RWPE2 (cell line): Measurements from ENCODE around the gene KLRB1.
"Not testable (repeated sequence)": the region's sequence is repeated elsewhere in the genome, so short reads cannot be mapped to it uniquely, and the experiment has no call there.

ENCODE experiments used
- ATAC-seq: fragments of 200-7000 bp; cut with Tn5 transposase; 3 replicates; pipeline ENCODE4 v1.9.1; 2021; ENCODE audit warnings: low read depth
- DNase-seq: peaks from one replicate; pipeline ENCODE4 v3.0.0-alpha.2; 2020; ENCODE audit warnings: low spot score
- H3K27ac ChIP-seq: fragments of 450-650 bp; 2 replicates; pipeline ENCODE4 v1.5.1; 2017; ENCODE audit warnings: mild to moderate bottlenecking; ENCODE audit not compliant: poor library complexity, severe bottlenecking
- H3K27me3 ChIP-seq: fragments of 250-450 bp; sonication (Bioruptor Pico); 2 replicates; pipeline ENCODE4 v1.5.1; 2021; ENCODE audit warnings: mild to moderate bottlenecking, moderate library complexity; ENCODE audit not compliant: insufficient read depth, poor library complexity, severe bottlenecking
- H3K36me3 ChIP-seq: fragments of 250-450 bp; sonication (Bioruptor Pico); 2 replicates; pipeline ENCODE4 v1.5.1; 2020; ENCODE audit warnings: low read depth, mild to moderate bottlenecking, moderate library complexity
- H3K4me1 ChIP-seq: fragments of 250-450 bp; sonication (Bioruptor Pico); 2 replicates; pipeline ENCODE4 v1.5.1; 2021; ENCODE audit warnings: mild to moderate bottlenecking, moderate library complexity; ENCODE audit not compliant: insufficient read depth, poor library complexity, severe bottlenecking
- H3K4me3 ChIP-seq: fragments of 250-450 bp; sonication (Bioruptor Pico); 2 replicates; pipeline ENCODE4 v1.5.1; 2021; ENCODE audit warnings: mild to moderate bottlenecking, moderate library complexity; ENCODE audit not compliant: severe bottlenecking
- H3K9me3 ChIP-seq: fragments of 250-450 bp; sonication (Bioruptor Pico); 2 replicates; pipeline ENCODE4 v1.5.1; 2021; ENCODE audit warnings: mild to moderate bottlenecking, moderate library complexity; ENCODE audit not compliant: severe bottlenecking
- TF ChIP-seq, protein P1 (sequence below): fragments of 450-650 bp; IDR thresholded peaks from one replicate; pipeline ENCODE4 v1.5.1; 2017; ENCODE audit warnings: mild to moderate bottlenecking, moderate library complexity; ENCODE audit not compliant: poor library complexity, severe bottlenecking

Gene KLRB1

DNA sequence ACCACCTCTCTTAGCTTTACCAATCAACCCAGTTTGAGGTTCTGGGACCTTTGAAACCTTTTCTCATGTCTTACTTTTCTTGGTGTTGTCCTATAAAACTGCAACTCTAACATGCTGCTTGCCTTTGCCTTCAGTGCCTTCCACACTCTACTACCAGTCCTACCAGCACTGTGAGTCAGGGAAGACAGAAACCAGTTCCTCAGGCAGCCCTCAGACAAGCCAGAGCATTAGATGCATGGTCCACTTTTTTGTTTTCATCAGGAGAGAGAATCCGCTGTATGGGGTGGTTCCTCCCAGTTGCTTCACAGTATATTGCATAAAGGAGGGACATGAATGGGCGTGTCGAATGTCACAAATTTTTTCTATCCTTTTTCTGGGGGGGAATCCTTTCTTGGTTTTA lies 17.3 kb upstream of the KLRB1 start:
- Histone ChIP-seq H3K36me3 (no peaks in the 10 kb centered on the region), H3K27me3 (no peaks in the 10 kb centered on the region), H3K4me1 (no peaks in the 10 kb centered on the region), H3K9me3 (no peaks in the 10 kb centered on the region), H3K4me3 (no peak overlapping the region), H3K27ac (no peak overlapping the region)
- DNase-seq, result no peak
- ATAC-seq, result no peak
- TF ChIP-seq, protein P1, sequence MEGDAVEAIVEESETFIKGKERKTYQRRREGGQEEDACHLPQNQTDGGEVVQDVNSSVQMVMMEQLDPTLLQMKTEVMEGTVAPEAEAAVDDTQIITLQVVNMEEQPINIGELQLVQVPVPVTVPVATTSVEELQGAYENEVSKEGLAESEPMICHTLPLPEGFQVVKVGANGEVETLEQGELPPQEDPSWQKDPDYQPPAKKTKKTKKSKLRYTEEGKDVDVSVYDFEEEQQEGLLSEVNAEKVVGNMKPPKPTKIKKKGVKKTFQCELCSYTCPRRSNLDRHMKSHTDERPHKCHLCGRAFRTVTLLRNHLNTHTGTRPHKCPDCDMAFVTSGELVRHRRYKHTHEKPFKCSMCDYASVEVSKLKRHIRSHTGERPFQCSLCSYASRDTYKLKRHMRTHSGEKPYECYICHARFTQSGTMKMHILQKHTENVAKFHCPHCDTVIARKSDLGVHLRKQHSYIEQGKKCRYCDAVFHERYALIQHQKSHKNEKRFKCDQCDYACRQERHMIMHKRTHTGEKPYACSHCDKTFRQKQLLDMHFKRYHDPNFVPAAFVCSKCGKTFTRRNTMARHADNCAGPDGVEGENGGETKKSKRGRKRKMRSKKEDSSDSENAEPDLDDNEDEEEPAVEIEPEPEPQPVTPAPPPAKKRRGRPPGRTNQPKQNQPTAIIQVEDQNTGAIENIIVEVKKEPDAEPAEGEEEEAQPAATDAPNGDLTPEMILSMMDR, result no peak

DNA sequence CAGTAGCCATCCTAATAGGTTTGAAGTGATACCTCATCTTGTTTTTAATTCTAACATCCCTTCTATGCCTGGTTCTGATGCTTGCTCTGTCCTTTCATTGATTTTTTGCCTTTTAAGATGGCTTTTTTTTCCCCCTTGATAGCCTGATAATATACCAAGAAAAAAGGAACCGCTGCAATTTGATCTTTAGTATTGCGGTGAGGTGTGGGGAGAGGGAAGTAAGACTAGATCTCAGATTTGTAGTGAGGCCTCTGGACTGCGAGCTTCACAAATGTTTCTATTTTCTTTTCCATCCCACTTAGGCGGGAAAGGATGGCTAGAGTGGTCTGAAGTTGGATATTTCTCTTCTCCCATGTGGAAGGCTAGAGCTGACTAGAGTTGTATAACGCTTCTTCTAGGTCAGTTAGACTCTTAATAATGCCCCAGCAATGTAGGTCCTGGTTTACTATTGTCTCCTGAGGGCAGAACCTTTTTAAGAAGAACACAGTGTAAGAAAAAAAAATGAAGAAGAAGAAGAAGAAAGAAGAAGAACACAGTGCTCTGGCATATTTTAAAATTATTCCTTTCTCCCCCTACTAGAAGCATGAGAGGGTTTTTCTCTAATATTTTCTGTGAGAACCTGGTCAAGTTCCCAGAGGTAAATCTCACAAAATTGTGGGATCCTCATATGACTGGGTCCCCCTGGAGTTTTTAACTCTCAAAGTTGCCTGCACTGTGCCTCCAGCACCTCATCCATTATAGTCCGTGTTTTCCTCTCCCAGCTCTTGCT lies 11.9 kb upstream of the KLRB1 start:
- H3K27me3 ChIP-seq, result no peaks in the 10 kb centered on the region
- TF ChIP-seq, protein P1, result no peak
- no peak overlapping the region for H3K27ac ChIP-seq
- no peaks in the 10 kb centered on the region for H3K36me3 ChIP-seq
- ATAC-seq (no peak), DNase-seq (no peak)
- H3K9me3 ChIP-seq, result no peaks in the 10 kb centered on the region
- no peaks in the 10 kb centered on the region for H3K4me1 ChIP-seq
- H3K4me3 ChIP-seq, result no peak overlapping the region

DNA sequence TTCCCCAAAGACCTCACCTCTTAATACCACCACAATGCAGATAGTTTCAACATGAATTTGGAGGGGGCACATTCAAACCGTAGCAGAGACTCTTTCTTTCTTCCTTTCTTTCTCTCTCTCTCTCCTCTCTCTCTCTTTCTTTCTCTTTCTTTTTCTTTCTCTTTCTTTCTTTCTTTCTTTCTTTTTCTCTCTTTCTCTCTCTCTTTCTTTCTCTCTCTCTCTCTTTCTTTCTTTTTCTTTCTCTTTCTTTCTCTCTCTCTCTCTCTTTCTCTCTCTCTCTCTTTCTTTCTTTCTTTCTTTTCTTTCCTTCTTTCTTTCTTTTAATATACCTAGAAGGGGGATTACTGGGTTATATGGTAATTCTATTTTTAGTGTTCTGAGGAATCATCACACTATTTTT lies 11.2 kb upstream of the KLRB1 start:
- not testable (repeated sequence) for H3K36me3 ChIP-seq, ATAC-seq, H3K4me1 ChIP-seq, H3K27ac ChIP-seq, DNase-seq, H3K4me3 ChIP-seq, H3K9me3 ChIP-seq, H3K27me3 ChIP-seq

DNA sequence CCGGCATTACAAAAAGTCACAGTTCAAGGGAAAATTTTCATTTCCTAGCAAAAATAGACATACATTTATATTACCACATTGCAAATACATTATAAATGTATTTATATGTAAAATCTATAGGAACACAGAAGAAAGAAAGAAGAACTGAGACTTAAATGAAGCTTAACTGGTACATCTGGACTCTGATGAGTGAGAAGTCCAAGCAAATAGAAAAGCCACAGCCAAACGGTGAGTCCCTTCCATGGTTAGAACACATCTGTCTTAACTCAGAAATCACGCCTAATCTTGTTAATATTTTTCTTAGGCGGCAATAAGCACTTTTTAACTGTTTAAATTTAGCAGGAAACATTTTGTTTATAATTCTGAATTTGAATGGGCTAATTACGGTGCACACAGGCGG lies 9.4 kb upstream of the KLRB1 start:
- no peak overlapping the region for H3K27ac ChIP-seq

DNA sequence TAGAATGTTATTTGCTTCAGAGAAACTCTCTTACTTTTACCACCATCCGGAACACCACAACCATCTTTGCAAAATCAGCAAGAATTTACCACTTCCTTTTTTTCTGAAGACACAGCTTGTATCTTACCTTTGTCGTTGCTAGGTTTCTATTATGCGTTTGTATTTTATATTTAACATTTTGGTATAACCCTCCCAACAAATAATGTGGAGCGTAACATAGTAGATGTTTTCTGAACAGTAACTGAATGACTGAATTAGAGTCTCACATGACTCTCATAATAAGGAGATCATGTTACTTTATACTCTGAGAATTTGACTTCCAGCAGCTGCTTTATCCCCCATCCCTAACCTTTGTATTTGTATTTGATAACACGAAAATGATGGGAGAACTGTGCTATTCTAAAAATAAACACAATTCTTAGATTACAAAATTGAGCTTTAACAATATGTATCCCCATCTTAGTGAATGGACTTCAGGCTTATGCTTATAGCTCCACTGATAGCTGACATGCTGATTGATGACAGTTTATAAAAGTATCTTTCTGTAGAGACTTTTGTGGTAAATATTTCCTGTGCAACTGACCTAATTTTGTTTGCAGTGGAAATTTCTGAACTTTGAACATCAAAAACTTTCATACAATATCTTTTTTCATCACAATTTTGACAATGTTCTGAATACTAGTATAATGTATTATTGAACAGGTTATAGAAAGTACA lies 7.9 kb upstream of the KLRB1 start:
- no peak for ATAC-seq
- no peak overlapping the region for H3K27ac ChIP-seq
- H3K4me1 ChIP-seq, result no peaks in the 10 kb centered on the region
- TF ChIP-seq, protein P1, result no peak
- H3K27me3 ChIP-seq, result no peaks in the 10 kb centered on the region
- no peaks in the 10 kb centered on the region for H3K36me3 ChIP-seq
- DNase-seq, result no peak
- no peaks in the 10 kb centered on the region for H3K9me3 ChIP-seq
- no peak overlapping the region for H3K4me3 ChIP-seq

More for the DNA sequence above, 9.4 kb upstream of the KLRB1 start:
- no peaks in the 10 kb centered on the region for H3K36me3 ChIP-seq
- no peak overlapping the region for H3K4me3 ChIP-seq
- no peak for ATAC-seq
- no peaks in the 10 kb centered on the region for H3K4me1 ChIP-seq
- no peak for DNase-seq
- TF ChIP-seq, protein P1, result no peak
- H3K27me3 ChIP-seq, result no peaks in the 10 kb centered on the region
- H3K9me3 ChIP-seq, result no peaks in the 10 kb centered on the region

DNA sequence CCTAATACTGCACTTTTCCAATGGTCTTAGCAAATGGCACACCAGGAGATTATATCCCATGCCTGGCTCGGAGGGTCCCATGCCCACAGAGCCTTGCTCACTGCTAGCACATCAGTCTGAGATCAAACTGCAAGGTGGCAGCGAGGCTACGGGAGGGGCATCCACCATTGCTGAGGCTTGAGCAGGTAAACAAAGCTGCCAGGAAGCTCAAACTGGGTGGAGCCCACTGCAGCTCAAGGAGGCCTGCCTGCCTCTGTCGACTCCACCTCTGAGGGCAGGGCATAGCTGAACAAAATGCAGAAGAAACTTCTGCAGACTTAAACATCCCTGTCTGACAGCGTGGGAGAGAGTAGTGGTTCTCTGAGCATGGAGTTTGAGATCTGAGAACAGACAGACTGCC lies 2.9 kb upstream of the KLRB1 start:
- DNase-seq, H3K36me3 ChIP-seq, H3K27me3 ChIP-seq, ATAC-seq, H3K9me3 ChIP-seq, H3K4me1 ChIP-seq, H3K4me3 ChIP-seq, H3K27ac ChIP-seq: not testable (repeated sequence)
